OCI-LY3 (cell line): Measurements from ENCODE around the gene MOCOS.

Experiments used
- EZH2phosphoT487 ChIP-seq: fragments of 200-600 bp; shearing (Covaris generic); IDR thresholded peaks from 2 replicates; pipeline ENCODE4 v1.6.1; 2018; ENCODE audit warnings: antibody characterized with exemption, mixed run types, low read depth
- TF ChIP-seq, protein P1 (sequence below): fragments of 200-600, 300-600 bp; sonication (generic); IDR thresholded peaks from 2 replicates; pipeline ENCODE4 v1.5.1; 2014; ENCODE audit warnings: antibody characterized with exemption, low read length, low read depth

DNA sequence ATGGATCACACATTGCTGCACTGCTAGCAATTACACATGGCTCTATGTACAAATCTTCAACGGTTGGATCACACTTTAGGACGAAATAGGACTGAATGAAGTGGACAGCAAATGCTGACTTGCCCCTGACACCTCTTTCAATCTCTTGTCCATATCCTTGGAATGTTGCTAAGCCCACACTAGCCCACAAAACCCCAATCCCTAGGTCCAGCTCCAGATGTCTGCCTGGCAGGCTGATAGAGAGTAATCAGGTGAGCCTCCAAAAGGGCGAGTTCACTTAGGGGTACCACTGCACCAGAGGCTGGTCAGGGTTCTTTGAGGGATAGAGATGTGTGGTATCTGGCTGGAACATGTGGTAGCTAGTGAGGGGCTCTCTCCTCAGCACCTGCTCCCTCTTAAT, 91.7 kb downstream of the MOCOS start:
- TF ChIP-seq, protein P1, sequence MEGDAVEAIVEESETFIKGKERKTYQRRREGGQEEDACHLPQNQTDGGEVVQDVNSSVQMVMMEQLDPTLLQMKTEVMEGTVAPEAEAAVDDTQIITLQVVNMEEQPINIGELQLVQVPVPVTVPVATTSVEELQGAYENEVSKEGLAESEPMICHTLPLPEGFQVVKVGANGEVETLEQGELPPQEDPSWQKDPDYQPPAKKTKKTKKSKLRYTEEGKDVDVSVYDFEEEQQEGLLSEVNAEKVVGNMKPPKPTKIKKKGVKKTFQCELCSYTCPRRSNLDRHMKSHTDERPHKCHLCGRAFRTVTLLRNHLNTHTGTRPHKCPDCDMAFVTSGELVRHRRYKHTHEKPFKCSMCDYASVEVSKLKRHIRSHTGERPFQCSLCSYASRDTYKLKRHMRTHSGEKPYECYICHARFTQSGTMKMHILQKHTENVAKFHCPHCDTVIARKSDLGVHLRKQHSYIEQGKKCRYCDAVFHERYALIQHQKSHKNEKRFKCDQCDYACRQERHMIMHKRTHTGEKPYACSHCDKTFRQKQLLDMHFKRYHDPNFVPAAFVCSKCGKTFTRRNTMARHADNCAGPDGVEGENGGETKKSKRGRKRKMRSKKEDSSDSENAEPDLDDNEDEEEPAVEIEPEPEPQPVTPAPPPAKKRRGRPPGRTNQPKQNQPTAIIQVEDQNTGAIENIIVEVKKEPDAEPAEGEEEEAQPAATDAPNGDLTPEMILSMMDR = no peak
- no peak for TF ChIP-seq EZH2phosphoT487
